Nephron (organoid): ENCODE measurements around the gene NHSL1.

Source experiments
- H3K27ac Mint-ChIP-seq, 3 experiments: 2 replicates each; pipeline ENCODE4 v1.8.0; 2020; ENCODE audit warnings: mixed read lengths in 3 of 3, mild to moderate bottlenecking in 2 of 3, moderate library complexity in 1 of 3
- H3K27me3 Mint-ChIP-seq: 2 replicates; pipeline ENCODE4 v1.8.0; 2021; ENCODE audit warnings: low read depth, mild to moderate bottlenecking, moderate library complexity, mixed read lengths
- H3K36me3 Mint-ChIP-seq: 2 replicates; pipeline ENCODE4 v1.8.0; 2020; ENCODE audit warnings: low read depth, mixed read lengths
- H3K4me1 Mint-ChIP-seq: 2 replicates; pipeline ENCODE4 v1.8.0; 2020; ENCODE audit warnings: mixed read lengths
- H3K4me3 Mint-ChIP-seq, 3 experiments: 2 replicates each; pipeline ENCODE4 v1.8.0; 2020; ENCODE audit warnings: mild to moderate bottlenecking in 3 of 3, mixed read lengths in 3 of 3, moderate library complexity in 2 of 3
- H3K9me3 Mint-ChIP-seq: 2 replicates; pipeline ENCODE4 v1.8.0; 2020; ENCODE audit warnings: mixed read lengths
- TF ChIP-seq, protein P1 (sequence below), 3 experiments: fragments of 200-600 bp; sonication (generic); IDR thresholded peaks; one replicate each; pipeline ENCODE4 v1.5.0; 2021; ENCODE audit warnings: antibody characterized with exemption in 3 of 3; ENCODE audit not compliant: unreplicated experiment in 3 of 3

Gene NHSL1

DNA sequence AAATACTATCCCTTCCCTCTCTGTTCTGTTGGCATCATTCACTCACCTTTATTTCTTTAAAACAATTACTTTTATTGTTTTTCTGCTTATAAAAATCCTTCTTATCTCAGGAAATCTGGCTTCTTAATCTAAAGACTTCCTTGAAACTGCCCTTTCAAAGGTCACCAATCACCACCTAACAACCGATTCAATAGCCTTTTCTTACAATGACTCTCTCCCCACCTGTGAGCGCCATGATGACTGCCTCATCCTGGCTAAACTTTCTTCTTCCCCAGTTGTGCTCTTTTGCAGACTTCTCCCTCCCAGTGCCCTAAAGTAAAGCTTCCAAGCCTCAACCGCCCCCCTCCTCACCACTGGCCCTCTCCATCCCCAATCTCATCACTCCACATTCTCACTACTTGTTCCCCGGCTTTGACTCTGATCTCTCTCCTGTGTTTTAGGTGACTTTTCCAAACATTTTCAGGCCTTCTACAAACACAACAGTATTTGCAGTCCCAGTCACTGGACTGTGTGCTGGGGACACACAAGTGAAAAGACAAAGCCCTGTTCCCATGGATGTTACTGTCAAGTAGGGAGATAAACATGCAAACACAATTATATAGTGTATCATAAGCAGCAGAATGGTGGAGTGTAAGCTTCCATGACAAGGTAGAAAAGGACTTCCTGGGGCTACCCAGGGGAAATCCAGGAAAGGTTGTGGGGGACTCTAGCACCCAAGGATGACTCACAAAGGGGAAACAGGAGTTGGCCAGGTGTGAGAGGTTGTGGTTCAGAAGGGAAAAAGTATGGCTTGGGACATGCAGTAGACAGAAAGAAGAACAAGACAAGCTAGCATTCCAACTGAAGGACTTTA is 12.8 kb downstream of the NHSL1 start:
- Mint-ChIP-seq H3K4me3 (peak overlapping the region in 1 of 3 experiments; percentile 46), H3K36me3 (no peaks in the 10 kb centered on the region), H3K27ac (peak overlapping the region; percentile 77 to 80 (median 78)), H3K4me1 (peaks cover 32% of the 10 kb centered on the region), H3K27me3 (no peaks in the 10 kb centered on the region), H3K9me3 (no peaks in the 10 kb centered on the region)
- TF ChIP-seq, protein P1, sequence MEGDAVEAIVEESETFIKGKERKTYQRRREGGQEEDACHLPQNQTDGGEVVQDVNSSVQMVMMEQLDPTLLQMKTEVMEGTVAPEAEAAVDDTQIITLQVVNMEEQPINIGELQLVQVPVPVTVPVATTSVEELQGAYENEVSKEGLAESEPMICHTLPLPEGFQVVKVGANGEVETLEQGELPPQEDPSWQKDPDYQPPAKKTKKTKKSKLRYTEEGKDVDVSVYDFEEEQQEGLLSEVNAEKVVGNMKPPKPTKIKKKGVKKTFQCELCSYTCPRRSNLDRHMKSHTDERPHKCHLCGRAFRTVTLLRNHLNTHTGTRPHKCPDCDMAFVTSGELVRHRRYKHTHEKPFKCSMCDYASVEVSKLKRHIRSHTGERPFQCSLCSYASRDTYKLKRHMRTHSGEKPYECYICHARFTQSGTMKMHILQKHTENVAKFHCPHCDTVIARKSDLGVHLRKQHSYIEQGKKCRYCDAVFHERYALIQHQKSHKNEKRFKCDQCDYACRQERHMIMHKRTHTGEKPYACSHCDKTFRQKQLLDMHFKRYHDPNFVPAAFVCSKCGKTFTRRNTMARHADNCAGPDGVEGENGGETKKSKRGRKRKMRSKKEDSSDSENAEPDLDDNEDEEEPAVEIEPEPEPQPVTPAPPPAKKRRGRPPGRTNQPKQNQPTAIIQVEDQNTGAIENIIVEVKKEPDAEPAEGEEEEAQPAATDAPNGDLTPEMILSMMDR (IDR thresholded peaks at IDR 0.05; ENCODE audit: unreplicated experiment in 3 of 3), result no peak

DNA sequence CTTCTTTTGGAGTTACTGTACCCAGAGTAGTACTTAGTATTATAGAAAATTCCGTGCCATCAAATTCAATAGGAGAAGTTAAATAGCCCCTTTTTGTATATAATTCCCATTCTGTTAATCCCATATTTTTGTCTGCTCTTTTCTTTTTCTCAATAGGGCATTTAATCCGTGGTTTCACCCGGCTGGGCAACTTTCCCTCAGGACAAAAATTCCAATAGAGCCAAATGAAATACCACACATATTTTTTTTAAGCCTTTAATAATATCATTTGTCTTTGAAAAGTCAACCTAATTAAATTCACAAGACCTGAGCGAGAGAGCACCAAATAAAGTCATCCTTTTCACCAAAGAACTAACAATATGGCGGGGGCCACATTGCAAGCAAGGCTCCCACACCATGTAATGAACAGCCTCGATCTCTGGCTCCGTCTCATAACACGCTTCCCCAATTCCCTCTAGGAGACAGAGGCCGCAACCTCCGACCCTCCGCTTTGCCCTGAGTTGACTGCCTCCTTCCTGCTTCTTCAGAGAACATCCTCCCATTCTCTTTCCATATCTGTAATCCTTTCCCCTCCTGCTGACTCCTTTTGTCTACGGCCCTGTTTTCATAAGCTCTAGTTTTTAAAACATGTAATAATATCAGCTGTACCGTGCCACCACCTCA is 13.6 kb downstream of the NHSL1 start:
- Mint-ChIP-seq H3K36me3 (no peaks in the 10 kb centered on the region), H3K27me3 (no peaks in the 10 kb centered on the region), H3K27ac (peak overlapping the region; percentile 77 to 80 (median 78)), H3K4me1 (peaks cover 25% of the 10 kb centered on the region), H3K9me3 (no peaks in the 10 kb centered on the region), H3K4me3 (peak overlapping the region; percentile 51 to 66 (median 55))
- TF ChIP-seq, protein P1 (IDR thresholded peaks at IDR 0.05; ENCODE audit: unreplicated experiment in 3 of 3), result no peak

DNA sequence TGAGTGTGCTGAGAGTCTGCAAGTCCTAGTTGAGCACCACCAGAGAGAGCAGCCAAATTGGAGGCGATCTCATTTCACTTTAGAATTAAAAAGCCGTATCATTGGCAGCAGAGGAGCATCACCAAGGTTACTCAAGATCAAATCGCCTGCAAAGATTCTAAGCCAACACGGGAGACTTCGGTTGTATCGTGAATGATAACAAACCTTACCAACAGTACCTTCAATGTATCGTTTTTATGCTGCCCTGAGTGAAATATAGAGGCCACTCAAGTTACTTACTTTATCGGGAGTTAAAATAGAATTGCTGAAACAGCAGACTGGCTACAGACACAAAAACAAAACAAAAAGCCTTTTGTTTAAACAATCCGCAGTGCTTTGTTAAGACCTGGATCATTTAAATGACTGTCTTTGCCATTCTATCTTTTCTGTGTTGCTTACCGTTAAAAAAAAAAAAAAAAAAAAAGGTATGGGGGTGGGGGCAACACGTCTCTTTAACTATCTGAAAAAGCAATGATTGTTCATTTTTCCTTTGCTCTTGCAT is 14.2 kb downstream of the NHSL1 start:
- H3K36me3 Mint-ChIP-seq, result no peaks in the 10 kb centered on the region
- no peaks in the 10 kb centered on the region for H3K9me3 Mint-ChIP-seq
- H3K4me1 Mint-ChIP-seq, result peaks cover 25% of the 10 kb centered on the region
- H3K4me3 Mint-ChIP-seq, result peak overlapping the region; percentile 51 to 66 (median 55)
- peak overlapping the region; percentile 77 to 80 (median 78) for H3K27ac Mint-ChIP-seq
- TF ChIP-seq, protein P1 (IDR thresholded peaks at IDR 0.05; ENCODE audit: unreplicated experiment in 3 of 3), result no peak
- H3K27me3 Mint-ChIP-seq, result no peaks in the 10 kb centered on the region

DNA sequence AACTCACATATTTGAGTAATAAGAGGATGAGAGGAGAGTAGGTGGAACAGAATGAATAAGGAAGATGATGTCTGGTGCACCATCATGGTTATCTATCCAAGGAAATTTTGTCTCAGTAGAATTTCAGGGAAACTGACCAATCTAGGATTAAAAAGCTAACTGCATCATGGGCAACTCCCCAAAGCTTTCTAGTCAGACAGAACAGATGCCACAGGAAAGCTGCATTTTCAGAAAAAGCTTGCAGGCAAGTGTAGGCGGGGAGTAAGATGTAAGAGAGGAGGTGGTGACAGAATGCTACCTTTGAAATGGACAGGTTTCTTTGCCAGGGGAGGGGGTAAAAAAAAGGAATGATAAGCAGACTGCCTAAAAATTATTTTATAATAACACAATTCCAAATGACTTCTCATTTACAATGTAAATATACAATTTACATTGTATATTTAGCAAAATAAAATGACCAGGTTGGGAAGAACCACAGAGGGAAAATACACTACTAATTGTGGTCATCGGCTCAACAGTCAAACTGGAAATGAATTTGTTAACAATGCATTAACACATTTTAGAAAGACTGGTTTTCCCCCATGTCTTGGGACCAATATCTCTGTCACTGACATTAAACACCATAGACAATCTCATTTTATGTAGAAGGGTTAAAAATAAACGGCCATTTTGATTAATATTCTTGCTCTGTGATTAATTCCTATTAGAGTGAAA is 15.1 kb downstream of the NHSL1 start:
- Mint-ChIP-seq H3K36me3 (peaks cover 4% of the 10 kb centered on the region), H3K4me3 (peak overlapping the region in 1 of 3 experiments; percentile 66), H3K4me1 (peaks cover 25% of the 10 kb centered on the region), H3K27ac (peak overlapping the region; percentile 36 to 80 (median 77)), H3K27me3 (no peaks in the 10 kb centered on the region), H3K9me3 (no peaks in the 10 kb centered on the region)
- TF ChIP-seq, protein P1 (IDR thresholded peaks at IDR 0.05; ENCODE audit: unreplicated experiment in 3 of 3), result no peak

DNA sequence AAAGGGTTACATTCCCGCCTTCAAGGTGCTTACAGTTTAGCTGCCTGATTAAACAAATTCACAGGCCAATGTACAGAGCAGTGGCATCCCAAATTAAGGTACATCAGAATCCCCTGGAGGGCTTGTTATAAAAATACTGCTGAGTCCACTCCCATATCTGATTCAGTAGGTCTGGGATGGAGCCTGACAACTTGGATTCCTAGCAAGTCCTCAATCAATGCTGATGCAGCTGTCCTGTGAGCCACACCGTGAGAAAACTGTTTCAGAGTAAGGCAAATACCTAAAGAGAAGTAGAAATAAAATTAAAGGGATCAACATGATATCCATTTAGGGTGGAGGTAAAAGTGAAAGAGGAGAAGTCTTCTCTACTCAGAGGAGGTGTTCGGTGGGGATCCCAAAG is 16.5 kb downstream of the NHSL1 start:
- Mint-ChIP-seq H3K27ac (peak overlapping the region in 1 of 3 experiments; percentile 8), H3K4me3 (no peak overlapping the region), H3K4me1 (peaks cover 31% of the 10 kb centered on the region), H3K9me3 (no peaks in the 10 kb centered on the region), H3K36me3 (peaks cover 4% of the 10 kb centered on the region), H3K27me3 (no peaks in the 10 kb centered on the region)
- TF ChIP-seq, protein P1 (IDR thresholded peaks at IDR 0.05; ENCODE audit: unreplicated experiment in 3 of 3), result no peak
